ENCODE results near the gene ZNF668. TPM values are rescaled to one million over a fixed set of nuclear protein-coding genes. Genes with fewer than 3 reads are reported as not detected.

The ZNF668 gene
- total RNA-seq, 1 donor, result 14.5 TPM

DNA sequence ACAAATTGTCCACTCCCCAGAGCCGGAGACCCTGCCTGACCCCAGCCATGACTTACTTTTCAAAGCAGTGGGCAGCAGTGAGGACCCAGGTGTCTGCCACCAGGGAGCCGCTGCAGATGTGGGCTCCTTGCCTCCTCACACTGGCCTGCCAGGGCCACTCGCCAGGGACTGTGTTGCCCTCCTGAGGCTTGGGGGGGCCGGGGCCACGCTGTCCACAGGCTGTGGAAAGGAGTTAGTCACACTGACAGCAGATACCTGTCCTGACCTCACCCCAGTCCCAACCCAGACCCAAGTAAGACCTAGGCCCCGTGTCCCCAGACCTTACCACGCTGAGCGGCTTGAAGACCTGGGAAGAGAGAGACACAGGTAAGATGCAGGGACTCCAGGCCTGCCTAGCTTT is 13.4 kb upstream of the ZNF668 start:
- Histone ChIP-seq H3K27ac (ENCODE audit: low read depth, low read length) (no peak overlapping the region), H3K27me3 (ENCODE audit: insufficient read depth, low read length) (no peaks in the 10 kb centered on the region), H3K4me2 (ENCODE audit: insufficient read depth, low read length) (no peak overlapping the region), H3K36me3 (ENCODE audit: insufficient read depth, low read length) (peaks cover 30% of the 10 kb centered on the region), H3K4me3 (ENCODE audit: insufficient read depth, low read length) (no peak overlapping the region), H3K79me2 (ENCODE audit: insufficient read depth, low read length) (peaks cover 48% of the 10 kb centered on the region), H2AFZ (ENCODE audit: low read length) (no peak overlapping the region), H3K4me1 (ENCODE audit: insufficient read depth, low read length) (peaks cover 15% of the 10 kb centered on the region), H4K20me1 (ENCODE audit: insufficient read depth, low read length) (peaks cover 1% of the 10 kb centered on the region), H3K9me3 (ENCODE audit: low read depth, low read length) (no peaks in the 10 kb centered on the region)
- peak; percentile 74 for DNase-seq (ENCODE audit: insufficient read length, low spot score, missing footprints)
- TF ChIP-seq CTCF (IDR thresholded peaks at IDR 0.05; ENCODE audit: extremely low read depth, low read depth, low read length), result no peak

GRCh38 chr16:31086629-31086906 is 12.5 kb upstream of the ZNF668 start:
- no peak for DNase-seq (ENCODE audit: insufficient read length, low spot score, missing footprints)
- Histone ChIP-seq H3K4me2 (ENCODE audit: insufficient read depth, low read length) (no peak overlapping the region), H3K27me3 (ENCODE audit: insufficient read depth, low read length) (no peaks in the 10 kb centered on the region), H3K79me2 (ENCODE audit: insufficient read depth, low read length) (peaks cover 49% of the 10 kb centered on the region), H4K20me1 (ENCODE audit: insufficient read depth, low read length) (no peaks in the 10 kb centered on the region), H3K27ac (ENCODE audit: low read depth, low read length) (no peak overlapping the region), H3K36me3 (ENCODE audit: insufficient read depth, low read length) (peaks cover 30% of the 10 kb centered on the region), H3K4me3 (ENCODE audit: insufficient read depth, low read length) (no peak overlapping the region), H3K9me3 (ENCODE audit: low read depth, low read length) (no peaks in the 10 kb centered on the region), H2AFZ (ENCODE audit: low read length) (no peak overlapping the region), H3K4me1 (ENCODE audit: insufficient read depth, low read length) (peaks cover 11% of the 10 kb centered on the region)
- TF ChIP-seq CTCF (IDR thresholded peaks at IDR 0.05; ENCODE audit: extremely low read depth, low read depth, low read length), result no peak

DNA sequence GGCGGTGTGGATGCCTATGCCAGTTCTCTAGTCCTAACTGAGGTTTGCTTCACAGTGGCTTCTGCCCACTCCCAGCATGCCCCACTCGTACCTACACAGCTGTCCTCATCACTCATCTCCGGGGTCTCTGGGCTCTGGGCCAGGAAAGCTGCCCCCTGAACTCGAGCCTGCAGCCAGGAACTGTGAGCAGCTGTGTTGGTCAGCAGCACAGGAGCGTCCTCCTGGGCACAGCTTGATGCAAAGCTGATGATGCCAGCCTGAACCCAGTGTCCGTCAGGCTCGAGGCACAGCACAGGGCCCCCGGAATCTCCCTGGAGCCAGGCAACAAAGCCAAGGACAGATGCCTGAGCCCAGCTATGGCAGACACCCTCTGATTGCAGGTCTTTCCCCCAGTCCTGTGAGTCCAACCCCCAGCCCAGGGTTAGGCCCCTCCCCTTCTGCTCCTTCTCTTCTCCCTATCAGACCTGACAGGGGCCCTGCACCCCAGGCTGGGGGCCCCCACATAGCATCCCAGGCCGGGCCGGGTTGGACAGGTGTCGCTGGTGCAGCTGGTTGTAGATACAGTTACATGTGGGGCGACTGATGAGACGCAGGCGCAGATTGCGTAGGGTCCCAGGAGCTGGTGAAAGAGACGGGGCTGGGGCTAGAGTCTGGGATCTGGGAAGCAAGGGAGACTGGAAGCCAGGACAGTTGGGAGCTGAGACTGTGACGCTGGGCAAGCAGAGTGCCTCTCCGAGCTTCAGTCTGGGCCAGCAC is 12.0 kb upstream of the ZNF668 start:
- Histone ChIP-seq H3K4me3 (ENCODE audit: insufficient read depth, low read length) (no peak overlapping the region), H3K36me3 (ENCODE audit: insufficient read depth, low read length) (peaks cover 26% of the 10 kb centered on the region), H4K20me1 (ENCODE audit: insufficient read depth, low read length) (no peaks in the 10 kb centered on the region), H3K9me3 (ENCODE audit: low read depth, low read length) (no peaks in the 10 kb centered on the region), H3K4me1 (ENCODE audit: insufficient read depth, low read length) (peaks cover 9% of the 10 kb centered on the region), H3K4me2 (ENCODE audit: insufficient read depth, low read length) (no peak overlapping the region), H3K79me2 (ENCODE audit: insufficient read depth, low read length) (peaks cover 48% of the 10 kb centered on the region), H3K27me3 (ENCODE audit: insufficient read depth, low read length) (no peaks in the 10 kb centered on the region), H3K27ac (ENCODE audit: low read depth, low read length) (no peak overlapping the region), H2AFZ (ENCODE audit: low read length) (no peak overlapping the region)
- peak; percentile 80 for DNase-seq (ENCODE audit: insufficient read length, low spot score, missing footprints)
- TF ChIP-seq CTCF (IDR thresholded peaks at IDR 0.05; ENCODE audit: extremely low read depth, low read depth, low read length), result no peak

DNA sequence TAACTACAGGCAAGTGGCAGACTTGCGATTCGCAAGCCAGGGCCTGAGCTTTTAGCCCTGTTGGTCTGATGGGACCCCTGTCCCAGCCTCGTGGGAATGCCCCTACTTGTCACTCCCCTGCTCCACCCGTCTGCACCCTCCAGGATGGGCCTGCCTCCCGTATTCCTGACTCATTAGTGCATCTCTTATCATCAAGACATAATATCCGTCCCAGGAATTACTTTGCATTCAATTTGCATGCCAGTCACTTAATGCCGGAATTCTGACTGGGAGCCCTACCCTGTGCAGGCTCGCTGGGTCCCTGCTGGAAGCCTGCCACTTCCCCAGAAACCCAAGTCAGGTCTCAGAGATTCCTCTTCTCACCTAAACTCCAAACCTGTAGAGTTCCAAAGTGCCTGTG is 11.4 kb upstream of the ZNF668 start:
- Histone ChIP-seq H3K27ac (ENCODE audit: low read depth, low read length) (no peak overlapping the region), H3K27me3 (ENCODE audit: insufficient read depth, low read length) (no peaks in the 10 kb centered on the region), H3K36me3 (ENCODE audit: insufficient read depth, low read length) (peaks cover 23% of the 10 kb centered on the region), H3K9me3 (ENCODE audit: low read depth, low read length) (no peaks in the 10 kb centered on the region), H3K4me3 (ENCODE audit: insufficient read depth, low read length) (no peak overlapping the region), H3K79me2 (ENCODE audit: insufficient read depth, low read length) (peaks cover 46% of the 10 kb centered on the region), H3K4me1 (ENCODE audit: insufficient read depth, low read length) (peaks cover 2% of the 10 kb centered on the region), H2AFZ (ENCODE audit: low read length) (no peak overlapping the region), H4K20me1 (ENCODE audit: insufficient read depth, low read length) (no peaks in the 10 kb centered on the region), H3K4me2 (ENCODE audit: insufficient read depth, low read length) (no peak overlapping the region)
- DNase-seq (ENCODE audit: insufficient read length, low spot score, missing footprints), result peak; percentile 82
- no peak for TF ChIP-seq CTCF (IDR thresholded peaks at IDR 0.05; ENCODE audit: extremely low read depth, low read depth, low read length)

Data from osteoblast (primary cell).